ENCODE data around the gene CBFA2T2. TPM values are rescaled to one million over a fixed set of nuclear protein-coding genes. Genes with fewer than 3 reads are reported as not detected.
"Not testable (repeated sequence)": the region's sequence is repeated elsewhere in the genome, so short reads cannot be mapped to it uniquely, and the experiment has no call there.

Gene CBFA2T2
- total and polyA plus RNA-seq, 12 donors: 5.3 to 16.7 (median 9.4) TPM

DNA sequence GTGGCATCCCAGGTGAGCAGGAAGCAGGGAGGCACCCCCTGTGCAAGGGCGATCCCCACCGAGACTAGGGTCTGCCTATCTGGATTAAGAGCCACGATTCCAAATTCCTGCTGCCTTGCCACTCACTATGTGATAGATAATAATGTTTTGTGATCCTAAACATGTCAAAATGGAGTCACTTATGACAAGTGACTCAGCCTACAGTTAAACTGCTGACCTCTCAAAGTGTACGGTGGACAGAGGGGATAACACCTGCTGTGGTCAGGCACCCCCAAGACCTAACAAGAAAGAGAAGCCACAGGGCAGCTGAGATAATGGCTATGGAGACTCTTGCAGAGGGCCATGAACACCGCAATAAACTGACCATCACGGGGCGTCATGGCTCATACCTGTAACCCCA, 30.3 kb upstream of the CBFA2T2 start:
- H3K27me3 ChIP-seq: no peaks in the 10 kb centered on the region
- no peak overlapping the region for H3K27ac ChIP-seq
- no peak overlapping the region for H3K4me3 ChIP-seq
- TF ChIP-seq, protein P1, sequence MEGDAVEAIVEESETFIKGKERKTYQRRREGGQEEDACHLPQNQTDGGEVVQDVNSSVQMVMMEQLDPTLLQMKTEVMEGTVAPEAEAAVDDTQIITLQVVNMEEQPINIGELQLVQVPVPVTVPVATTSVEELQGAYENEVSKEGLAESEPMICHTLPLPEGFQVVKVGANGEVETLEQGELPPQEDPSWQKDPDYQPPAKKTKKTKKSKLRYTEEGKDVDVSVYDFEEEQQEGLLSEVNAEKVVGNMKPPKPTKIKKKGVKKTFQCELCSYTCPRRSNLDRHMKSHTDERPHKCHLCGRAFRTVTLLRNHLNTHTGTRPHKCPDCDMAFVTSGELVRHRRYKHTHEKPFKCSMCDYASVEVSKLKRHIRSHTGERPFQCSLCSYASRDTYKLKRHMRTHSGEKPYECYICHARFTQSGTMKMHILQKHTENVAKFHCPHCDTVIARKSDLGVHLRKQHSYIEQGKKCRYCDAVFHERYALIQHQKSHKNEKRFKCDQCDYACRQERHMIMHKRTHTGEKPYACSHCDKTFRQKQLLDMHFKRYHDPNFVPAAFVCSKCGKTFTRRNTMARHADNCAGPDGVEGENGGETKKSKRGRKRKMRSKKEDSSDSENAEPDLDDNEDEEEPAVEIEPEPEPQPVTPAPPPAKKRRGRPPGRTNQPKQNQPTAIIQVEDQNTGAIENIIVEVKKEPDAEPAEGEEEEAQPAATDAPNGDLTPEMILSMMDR (IDR thresholded peaks at IDR 0.05): no peak
- TF ChIP-seq POLR2A (IDR thresholded peaks at IDR 0.05): no peak
- no peaks in the 10 kb centered on the region for H3K4me1 ChIP-seq (replicated peaks in 1 of 2)
- H3K9me3 ChIP-seq (replicated peaks in 1 of 3): no peaks in the 10 kb centered on the region
- intact Hi-C loops (cut with DNase I): loop anchor here in 1 of 2 donors (10.0 kb wide), 1 partner anchor 275 kb away; the partner anchor contains the start of gene ZNF341
- DNase-seq: no peak
- no peaks in the 10 kb centered on the region for H3K36me3 ChIP-seq (replicated peaks in 1 of 2)
- WGBS, 4 donors: 75 to 89% (median 81%) methylated on average over 4 to 7 of the region's 7 CpGs

DNA sequence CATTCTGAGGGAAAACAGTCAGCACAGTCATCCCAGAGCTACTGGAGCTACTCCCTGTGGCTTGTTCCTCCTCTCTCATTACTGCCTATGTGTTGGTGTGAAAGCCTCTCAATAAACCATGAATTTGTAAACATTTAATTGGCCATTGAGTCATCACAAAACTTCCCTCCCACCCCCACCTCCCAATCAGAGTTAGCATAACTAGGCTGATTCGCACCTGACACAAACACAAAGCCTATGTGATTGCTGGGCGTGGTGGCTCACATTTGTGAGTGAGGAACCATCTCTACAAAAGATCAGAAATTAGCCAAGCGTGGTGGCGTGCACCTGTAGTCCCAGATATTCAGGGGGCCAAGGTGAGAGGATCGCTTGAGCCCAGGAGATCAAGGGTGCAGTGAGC, 29.2 kb upstream of the CBFA2T2 start:
- intact Hi-C loops (cut with DNase I): no loop called here
- no peak overlapping the region for H3K27ac ChIP-seq
- WGBS, 4 donors: 93 to 98% (median 95%) methylated on average over 5 of the region's 5 CpGs; no CpG with 5 or more reads in 1 of the 4 donors
- H3K27me3 ChIP-seq: no peaks in the 10 kb centered on the region
- DNase-seq: no peak
- no peak for TF ChIP-seq POLR2A (IDR thresholded peaks at IDR 0.05)
- TF ChIP-seq, protein P1 (IDR thresholded peaks at IDR 0.05): no peak
- H3K9me3 ChIP-seq (replicated peaks in 1 of 3): no peaks in the 10 kb centered on the region
- no peak overlapping the region for H3K4me3 ChIP-seq
- H3K4me1 ChIP-seq (replicated peaks in 1 of 2): no peaks in the 10 kb centered on the region
- H3K36me3 ChIP-seq (replicated peaks in 1 of 2): no peaks in the 10 kb centered on the region

DNA sequence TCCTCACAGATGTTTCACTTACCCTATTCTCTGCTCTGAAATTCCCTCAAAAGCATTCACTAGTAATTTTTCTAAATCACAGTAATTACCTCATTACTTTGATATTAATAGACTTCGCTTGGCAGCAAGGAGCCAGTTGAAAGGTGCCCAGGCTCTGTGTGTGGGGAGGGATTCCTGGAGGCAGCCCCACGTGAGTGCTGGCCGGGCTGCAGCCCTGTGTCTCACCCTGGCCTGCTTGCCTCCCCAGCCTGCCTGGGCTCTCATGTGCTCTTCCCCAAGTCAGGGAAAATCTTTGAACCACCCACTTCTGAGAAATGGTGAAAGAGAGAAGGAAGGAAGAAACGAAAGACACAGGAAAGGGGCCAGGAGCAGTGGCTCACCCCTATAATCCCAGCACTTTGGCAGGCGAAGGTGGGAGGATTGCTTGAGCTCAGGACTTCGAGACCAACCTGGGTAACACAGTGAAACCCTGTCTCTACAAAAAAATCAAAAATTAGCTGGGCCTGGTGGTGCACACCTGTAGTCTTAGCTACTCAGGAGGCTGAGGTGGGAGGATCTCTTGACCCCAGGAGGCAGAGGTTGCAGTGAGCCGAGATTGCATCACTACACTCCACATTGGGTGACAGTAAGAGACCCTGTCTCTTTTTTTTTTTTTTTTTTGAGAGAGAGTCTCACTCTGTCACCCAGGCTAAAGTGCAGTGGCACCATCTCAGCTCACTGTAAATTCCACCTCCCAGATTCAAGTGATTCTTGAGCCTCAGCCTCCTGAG, 26.4 kb upstream of the CBFA2T2 start:
- intact Hi-C loops (cut with DNase I): no loop called here
- Histone ChIP-seq H3K36me3 (replicated peaks in 1 of 2) (no peaks in the 10 kb centered on the region), H3K27me3 (no peaks in the 10 kb centered on the region), H3K27ac (no peak overlapping the region), H3K9me3 (replicated peaks in 1 of 3) (no peaks in the 10 kb centered on the region), H3K4me3 (no peak overlapping the region), H3K4me1 (replicated peaks in 1 of 2) (no peaks in the 10 kb centered on the region)
- DNase-seq: no peak
- WGBS, 4 donors: 84 to 90% (median 89%) methylated on average over 7 of the region's 7 CpGs
- TF ChIP-seq, protein P1 (IDR thresholded peaks at IDR 0.05): no peak
- TF ChIP-seq POLR2A (IDR thresholded peaks at IDR 0.05): no peak

DNA sequence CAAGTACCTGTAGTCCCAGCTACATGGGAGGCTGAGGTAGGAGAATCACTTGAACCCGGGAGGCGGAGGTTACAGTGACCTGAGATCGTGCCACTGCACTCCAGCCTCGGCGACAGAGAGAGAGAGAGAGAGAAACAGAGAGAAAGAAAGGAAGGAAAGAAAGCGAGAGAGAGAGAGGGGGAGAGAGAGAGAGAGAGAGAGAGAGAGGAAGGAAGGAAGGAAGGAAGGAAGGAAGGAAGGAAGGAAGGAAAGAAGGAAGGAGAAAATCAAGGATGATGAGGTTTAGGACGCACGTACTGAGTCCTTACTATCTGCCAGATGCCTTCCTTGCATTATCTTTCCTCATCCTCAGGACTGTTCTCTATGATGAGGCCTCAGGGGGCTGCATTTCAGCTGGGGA, 25.1 kb upstream of the CBFA2T2 start:
- H3K4me1 ChIP-seq (replicated peaks in 1 of 2); H3K27ac ChIP-seq; H3K27me3 ChIP-seq; H3K4me3 ChIP-seq; H3K36me3 ChIP-seq (replicated peaks in 1 of 2); H3K9me3 ChIP-seq (replicated peaks in 1 of 3); intact Hi-C loops (cut with DNase I); DNase-seq: not testable (repeated sequence)
- whole genome bisulfite sequencing, 4 donors: 85 to 96% (median 89%) methylated on average over 8 of the region's 8 CpGs
